Heart right ventricle (tissue), 16 donors: ENCODE data around the gene RASL12. TPM values are rescaled to one million over a fixed set of nuclear protein-coding genes. Genes with fewer than 3 reads are reported as not detected.
"Not testable (repeated sequence)": the region's sequence is repeated elsewhere in the genome, so short reads cannot be mapped to it uniquely, and the experiment has no call there.

Experiments used
- ATAC-seq, 8 donors: fragments of 200-7000 bp; cut with Tn5 transposase; one replicate each; pipeline ENCODE4 v1.9.1; 2020; ENCODE audit warnings: mild to moderate bottlenecking in 8 of 8, moderate library complexity in 8 of 8, moderate number of reproducible peaks in 1 of 8
- DNase-seq, 2 donors: peaks; one replicate each; pipeline ENCODE4 v3.0.0-alpha.2; 2020
- H3K27ac ChIP-seq, 10 donors: fragments of 200-600 bp; sonication (generic) in 2 of 10; one replicate each; pipeline versions ENCODE4 v1.5.0 to v1.8.0; 2020 to 2022; ENCODE audit warnings: mild to moderate bottlenecking in 3 of 10
- H3K27me3 ChIP-seq, 7 donors: fragments of 200-600 bp; one replicate each; pipeline ENCODE4 v1.8.0; 2021 to 2022; ENCODE audit warnings: mild to moderate bottlenecking in 2 of 7
- H3K36me3 ChIP-seq, 9 donors: fragments of 200-600 bp; sonication (generic) in 1 of 9; one replicate each; pipeline versions ENCODE4 v1.5.0 to v1.8.0; 2020 to 2022; ENCODE audit warnings: mild to moderate bottlenecking in 2 of 9
- H3K4me1 ChIP-seq, 9 donors: fragments of 200-600 bp; sonication (generic) in 1 of 9; one replicate each; pipeline versions ENCODE4 v1.5.0 to v1.8.0; 2020 to 2022; ENCODE audit warnings: mild to moderate bottlenecking in 4 of 9
- H3K4me3 ChIP-seq, 10 donors: fragments of 200-600 bp; sonication (generic) in 2 of 10; one replicate each; pipeline versions ENCODE4 v1.5.0 to v1.8.0; 2020 to 2022; ENCODE audit warnings: mild to moderate bottlenecking in 7 of 10, moderate library complexity in 2 of 10
- H3K9me3 ChIP-seq, 11 donors: fragments of 200-600 bp in 10 of 11; sonication (generic) in 2 of 11; one replicate each; pipeline versions ENCODE4 v1.5.0 to v1.8.0; 2013 to 2022; ENCODE audit warnings: mild to moderate bottlenecking in 2 of 11, control low read depth in 1 of 11, moderate library complexity in 1 of 11
- WGBS, 2 donors: extraction: QIAGEN DNeasy Blood & Tissue Kit; methylation state at CpG; one replicate each; pipeline ENCODE4 v1.1.7; 2013; ENCODE audit warnings: inconsistent platforms in 1 of 2; 5-methylcytosine and 5-hydroxymethylcytosine counted together
- intact Hi-C, 10 donors: fragments of 100-400 bp; cut with DNase I; formaldehyde crosslinking; loops; one replicate each; pipeline versions ENCODE4 v1.11.1 to v1.14.2; 2022
- polyA plus RNA-seq, 2 donors: library from polyadenylated mRNA; stranded (reverse); fragments of 200-250 nt; gene quantifications; one replicate each; pipeline ENCODE4 v1.2.3, GENCODE V29; 2013
- total RNA-seq, 10 donors: library from RNA; stranded (reverse); fragmentation: NEBNext Ultra II Directional in 3 of 10; extraction: Animal tissue kit (Norgen Biotek cat#: 25700) in 3 of 10; gene quantifications; one replicate each; pipeline versions ENCODE4 v1.2.1 to v1.2.4, GENCODE V29; 2021 to 2023
- TF ChIP-seq, protein P1 (sequence below), 9 donors: fragments of 200-600 bp; sonication (generic) in 2 of 9; IDR thresholded peaks; one replicate each; pipeline versions ENCODE4 v1.5.0 to v1.8.0; 2021 to 2022; ENCODE audit warnings: antibody characterized with exemption in 9 of 9, mild to moderate bottlenecking in 5 of 9, moderate library complexity in 1 of 9
- donor health status: Arrhythmogenic right ventricular cardiomyopathy.
- donor health status: ischemic (EF 13 %, LVEDD 7.1; RV severe dilation, severe dysfunction).
- donor health status: healthy with polysubstance abuse.
- donor health status: DM: no; HTN: yes; CAD: no.
- donor health status: DM: no; HTN: no; CAD: no.
- donor health status: ischemic (EF 25% LVEDD 6.9; RV normal size, moderate dysfunction).
- donor health status: ischemic (EF 25% LVEDD 5.7; RV mildly dilated, moderate dysfunction).
- donor health status: healthy.
- donor health status: DM: yes; HTN: yes; CAD: no.
- donor health status: Ischemic cardiomyopathy.
- donor health status: ischemic (EF 35%, LVEDD 5.7; RV mildly dilated, moderate dysfunction).
- donor health status: nonischemic (EF 11% LVEDD 7.7; RV severe dilation, severe dysfunction).
- donor health status: DM: yes; HTN: yes; CAD: no.
- donor health status: PGD.
- donor health status: ischemic (EF 29% LVEDD 5.4; RV normal size, mild dysfunction).
- donor health status: nonischemic (EF 23%, LVEDD 6.1; RV moderate dilation, normal function).

RASL12 gene
- total and polyA plus RNA-seq, 12 donors, result 4.4 to 20.1 (median 12.9) TPM

DNA sequence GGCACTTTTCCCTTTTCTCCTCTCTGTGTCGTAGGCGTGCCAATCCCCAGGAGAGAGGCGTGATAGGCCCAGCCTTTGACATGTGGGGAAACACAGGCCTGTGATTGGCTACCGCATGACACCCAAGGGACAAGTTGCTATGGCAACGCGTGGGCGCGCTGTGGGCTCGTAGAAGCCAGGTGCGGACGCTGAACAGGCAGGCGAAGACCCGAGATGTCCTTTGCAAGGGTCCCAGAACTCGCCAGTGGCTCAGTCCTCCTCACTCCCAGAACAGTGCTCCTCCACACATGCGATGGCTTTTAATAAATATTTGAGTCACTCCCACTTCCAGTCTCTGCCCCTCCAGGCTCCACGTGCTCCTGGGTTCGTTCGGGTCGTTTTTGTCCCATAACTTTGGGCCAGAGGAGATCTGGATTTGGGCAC lies 18.4 kb downstream of the RASL12 start:
- Histone ChIP-seq H3K4me1 (peaks cover 4 to 36% (median 24%) of the 10 kb centered on the region in 9 donors), H3K9me3 (no peaks in the 10 kb centered on the region), H3K4me3 (peak overlapping the region in 9 of 10 donors; percentile 13 to 50 (median 43)), H3K36me3 (peaks cover 0 to 13% (median 0%) of the 10 kb centered on the region in 9 donors), H3K27me3 (no peaks in the 10 kb centered on the region), H3K27ac (no peak overlapping the region)
- ATAC-seq (peak; percentile 84 to 95 (median 91)), DNase-seq (peak; percentile 88 to 95)
- 3% methylated on average over 19 of the region's 19 CpGs for whole genome bisulfite sequencing, 2 donors
- intact Hi-C loops, result no loop called here
- TF ChIP-seq, protein P1, sequence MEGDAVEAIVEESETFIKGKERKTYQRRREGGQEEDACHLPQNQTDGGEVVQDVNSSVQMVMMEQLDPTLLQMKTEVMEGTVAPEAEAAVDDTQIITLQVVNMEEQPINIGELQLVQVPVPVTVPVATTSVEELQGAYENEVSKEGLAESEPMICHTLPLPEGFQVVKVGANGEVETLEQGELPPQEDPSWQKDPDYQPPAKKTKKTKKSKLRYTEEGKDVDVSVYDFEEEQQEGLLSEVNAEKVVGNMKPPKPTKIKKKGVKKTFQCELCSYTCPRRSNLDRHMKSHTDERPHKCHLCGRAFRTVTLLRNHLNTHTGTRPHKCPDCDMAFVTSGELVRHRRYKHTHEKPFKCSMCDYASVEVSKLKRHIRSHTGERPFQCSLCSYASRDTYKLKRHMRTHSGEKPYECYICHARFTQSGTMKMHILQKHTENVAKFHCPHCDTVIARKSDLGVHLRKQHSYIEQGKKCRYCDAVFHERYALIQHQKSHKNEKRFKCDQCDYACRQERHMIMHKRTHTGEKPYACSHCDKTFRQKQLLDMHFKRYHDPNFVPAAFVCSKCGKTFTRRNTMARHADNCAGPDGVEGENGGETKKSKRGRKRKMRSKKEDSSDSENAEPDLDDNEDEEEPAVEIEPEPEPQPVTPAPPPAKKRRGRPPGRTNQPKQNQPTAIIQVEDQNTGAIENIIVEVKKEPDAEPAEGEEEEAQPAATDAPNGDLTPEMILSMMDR (IDR thresholded peaks at IDR 0.05), result no peak

DNA sequence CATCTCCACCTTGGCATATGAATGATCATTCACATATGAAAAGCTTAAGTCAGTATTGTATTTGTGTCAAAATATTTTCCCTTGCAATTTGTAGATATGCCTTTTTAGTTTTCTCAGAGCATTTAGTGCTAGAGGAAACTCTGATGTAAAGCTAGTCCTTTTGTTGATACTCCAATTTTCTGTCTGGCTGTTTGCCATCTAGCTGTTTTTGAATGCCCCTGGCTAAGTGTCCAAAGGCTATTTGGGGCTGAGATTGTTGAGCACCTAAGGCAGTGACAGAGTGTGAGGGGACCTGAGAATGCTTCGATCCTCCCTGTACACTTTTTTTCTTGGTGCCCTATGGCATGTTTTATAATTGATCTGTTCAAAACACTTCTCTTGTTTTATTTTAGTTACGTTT lies 19.6 kb downstream of the RASL12 start:
- H3K36me3 ChIP-seq, result peaks cover 0 to 3% (median 0%) of the 10 kb centered on the region in 9 donors
- peaks cover 4 to 38% (median 23%) of the 10 kb centered on the region in 9 donors for H3K4me1 ChIP-seq
- intact Hi-C loops, result no loop called here
- DNase-seq, result no peak
- H3K9me3 ChIP-seq, result no peaks in the 10 kb centered on the region
- 77 to 78% methylated on average over 2 of the region's 2 CpGs for WGBS, 2 donors
- TF ChIP-seq, protein P1 (IDR thresholded peaks at IDR 0.05), result no peak
- no peak for ATAC-seq
- no peak overlapping the region for H3K27ac ChIP-seq
- no peak overlapping the region for H3K4me3 ChIP-seq
- no peaks in the 10 kb centered on the region for H3K27me3 ChIP-seq

DNA sequence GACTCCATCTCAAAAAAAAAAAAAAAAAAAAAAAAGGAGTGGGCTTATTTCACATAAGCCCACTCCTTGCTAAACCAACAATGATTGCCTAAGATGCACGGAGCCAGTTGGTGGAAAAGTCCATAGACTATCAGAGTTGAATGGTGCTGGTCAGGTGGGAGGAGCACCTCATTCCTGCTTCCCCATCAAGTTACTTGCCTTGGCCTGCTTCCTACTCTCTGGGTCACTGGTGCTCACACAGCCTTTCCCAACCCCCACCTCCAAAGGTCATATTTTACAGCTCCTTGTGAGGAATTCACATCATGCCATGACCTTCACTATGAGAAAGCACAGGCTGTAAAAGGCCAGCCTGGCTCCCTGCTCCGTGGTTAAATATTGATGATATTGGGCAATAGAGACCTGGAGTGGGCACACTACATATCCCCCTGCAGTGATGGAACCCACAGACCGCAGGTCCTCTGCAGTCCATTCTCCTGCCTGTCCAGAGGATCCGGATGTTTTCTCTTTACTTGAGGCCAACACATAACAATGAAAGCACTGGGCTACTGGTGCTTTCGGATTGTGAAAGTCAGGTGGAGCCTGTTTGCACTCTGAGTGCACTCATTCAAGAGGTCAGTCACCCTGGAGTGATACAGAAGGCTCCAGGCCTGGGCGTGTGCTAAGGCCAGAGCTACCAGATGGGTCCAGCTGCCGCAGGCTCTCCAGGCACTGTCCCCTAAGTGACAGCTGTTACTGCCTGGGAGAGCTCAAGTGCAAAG lies 22.9 kb downstream of the RASL12 start, which contains the start of gene SLC51B:
Gene SLC51B, plus strand, starts transcription at position 664 of the 758 bp plus-strand sequence. CDS start 4,618 bp downstream, outside the sequence.
- H3K4me1 ChIP-seq, result peaks cover 4 to 35% (median 22%) of the 10 kb centered on the region in 9 donors
- H3K4me3 ChIP-seq, result no peak within 1 kb of the TSS
- no peaks in the 10 kb centered on the region for H3K36me3 ChIP-seq
- H3K27ac ChIP-seq, result peak within 1 kb of the TSS in 1 of 10 donors; percentile 19
- TF ChIP-seq, protein P1 (IDR thresholded peaks at IDR 0.05), result no peak
- WGBS, 2 donors, result 70 to 80% methylated on average over 7 of the region's 7 CpGs
- intact Hi-C loops, result no loop called here
- peak; percentile 54 to 57 for DNase-seq
- no peaks in the 10 kb centered on the region for H3K27me3 ChIP-seq
- ATAC-seq, result peak; percentile 64 to 91 (median 76)
- H3K9me3 ChIP-seq, result no peaks in the 10 kb centered on the region

DNA sequence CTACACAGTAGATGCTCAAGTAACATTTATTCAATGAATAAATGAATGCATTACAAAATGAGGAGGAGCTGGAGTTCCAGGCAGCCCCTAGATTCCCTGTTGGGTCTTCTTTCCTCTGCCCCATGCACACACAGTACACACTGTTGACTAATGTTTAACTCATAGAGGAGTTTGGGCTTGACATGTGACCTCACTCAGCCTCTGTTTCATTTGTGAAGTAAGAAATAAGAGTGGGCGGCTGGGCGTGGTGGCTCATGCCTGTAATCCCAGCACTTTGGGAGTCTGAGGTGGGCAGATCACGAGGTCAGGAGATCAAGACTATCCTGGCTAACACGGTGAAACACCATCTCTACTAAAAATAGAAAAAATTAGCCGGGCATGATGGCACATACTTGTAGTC lies 23.6 kb downstream of the RASL12 start:
- WGBS, 2 donors, result 74 to 79% methylated on average over 5 of the region's 5 CpGs
- DNase-seq, intact Hi-C loops, H3K4me3 ChIP-seq, H3K9me3 ChIP-seq, H3K27me3 ChIP-seq, H3K36me3 ChIP-seq, H3K27ac ChIP-seq: not testable (repeated sequence)
- H3K4me1 ChIP-seq, result peaks cover 0 to 28% (median 15%) of the 10 kb centered on the region in 9 donors
- peak in 3 of 8 donors; percentile 38 to 60 (median 38) for ATAC-seq
